Neutrophil (primary cell): ENCODE measurements around the gene SSC5D.

ENCODE experiments used
- H3K27ac ChIP-seq: fragments of 200-600 bp; sonication (generic); 2 replicates; pipeline ENCODE4 v1.5.1; 2016; ENCODE audit warnings: mild to moderate bottlenecking, moderate library complexity
- H3K27me3 ChIP-seq: fragments of 200-600 bp; sonication (generic); 2 replicates; pipeline ENCODE4 v1.6.0; 2016; ENCODE audit warnings: mild to moderate bottlenecking
- H3K36me3 ChIP-seq: fragments of 200-600 bp; sonication (generic); 2 replicates; pipeline ENCODE4 v1.5.1; 2017
- H3K4me1 ChIP-seq, 2 experiments: fragments of 200-600 bp in 1 of 2; sonication (generic) in 1 of 2; 1 replicate in 1 of 2; 2 replicates in 1 of 2; pipeline versions ENCODE4 v1.5.1 to v1.6.1; 2013 to 2016; ENCODE audit warnings: low read depth in 1 of 2, low read length in 1 of 2, mild to moderate bottlenecking in 1 of 2, moderate library complexity in 1 of 2; ENCODE audit not compliant: control insufficient read depth in 1 of 2, insufficient read depth in 1 of 2
- H3K4me3 ChIP-seq, 2 experiments: fragments of 200-600 bp in 1 of 2; sonication (generic) in 1 of 2; 1 replicate in 1 of 2; 2 replicates in 1 of 2; pipeline ENCODE4 v1.5.1; 2013 to 2016; ENCODE audit warnings: low read depth in 1 of 2, low read length in 1 of 2, mild to moderate bottlenecking in 1 of 2, moderate library complexity in 1 of 2
- H3K9me3 ChIP-seq: fragments of 200-600 bp; sonication (generic); 2 replicates; pipeline ENCODE4 v1.5.1; 2016
- TF ChIP-seq, protein P1 (sequence below): fragments of 200-600 bp; sonication (generic); IDR thresholded peaks from 2 replicates; pipeline ENCODE4 v1.5.1; 2016; ENCODE audit warnings: antibody characterized with exemption

SSC5D gene

DNA sequence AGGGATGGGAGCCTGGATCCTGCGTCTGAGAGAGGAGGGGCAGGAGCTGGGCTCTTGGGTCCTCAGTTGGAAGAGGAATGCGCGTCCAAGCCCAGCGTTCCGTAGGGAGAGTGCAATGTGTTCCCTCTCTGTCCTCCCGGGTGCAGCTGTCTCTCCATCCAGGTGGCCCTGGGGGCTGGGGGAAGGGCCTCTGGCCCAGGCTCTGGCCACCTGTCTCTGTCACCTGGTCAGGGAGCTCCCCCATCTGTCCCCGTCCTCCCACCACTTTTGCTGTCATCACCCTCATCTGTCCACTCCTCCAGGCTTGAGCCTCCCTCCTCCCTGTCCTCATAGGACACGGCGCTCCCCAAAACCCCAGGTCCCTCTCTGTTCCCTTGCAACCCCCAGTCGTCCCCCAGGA, 52.4 kb downstream of the SSC5D start:
- Histone ChIP-seq H3K9me3 (no peaks in the 10 kb centered on the region), H3K27me3 (no peaks in the 10 kb centered on the region), H3K27ac (no peak overlapping the region), H3K4me1 (no peaks in the 10 kb centered on the region), H3K36me3 (no peaks in the 10 kb centered on the region), H3K4me3 (no peak overlapping the region)
- TF ChIP-seq, protein P1, sequence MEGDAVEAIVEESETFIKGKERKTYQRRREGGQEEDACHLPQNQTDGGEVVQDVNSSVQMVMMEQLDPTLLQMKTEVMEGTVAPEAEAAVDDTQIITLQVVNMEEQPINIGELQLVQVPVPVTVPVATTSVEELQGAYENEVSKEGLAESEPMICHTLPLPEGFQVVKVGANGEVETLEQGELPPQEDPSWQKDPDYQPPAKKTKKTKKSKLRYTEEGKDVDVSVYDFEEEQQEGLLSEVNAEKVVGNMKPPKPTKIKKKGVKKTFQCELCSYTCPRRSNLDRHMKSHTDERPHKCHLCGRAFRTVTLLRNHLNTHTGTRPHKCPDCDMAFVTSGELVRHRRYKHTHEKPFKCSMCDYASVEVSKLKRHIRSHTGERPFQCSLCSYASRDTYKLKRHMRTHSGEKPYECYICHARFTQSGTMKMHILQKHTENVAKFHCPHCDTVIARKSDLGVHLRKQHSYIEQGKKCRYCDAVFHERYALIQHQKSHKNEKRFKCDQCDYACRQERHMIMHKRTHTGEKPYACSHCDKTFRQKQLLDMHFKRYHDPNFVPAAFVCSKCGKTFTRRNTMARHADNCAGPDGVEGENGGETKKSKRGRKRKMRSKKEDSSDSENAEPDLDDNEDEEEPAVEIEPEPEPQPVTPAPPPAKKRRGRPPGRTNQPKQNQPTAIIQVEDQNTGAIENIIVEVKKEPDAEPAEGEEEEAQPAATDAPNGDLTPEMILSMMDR, result no peak

DNA sequence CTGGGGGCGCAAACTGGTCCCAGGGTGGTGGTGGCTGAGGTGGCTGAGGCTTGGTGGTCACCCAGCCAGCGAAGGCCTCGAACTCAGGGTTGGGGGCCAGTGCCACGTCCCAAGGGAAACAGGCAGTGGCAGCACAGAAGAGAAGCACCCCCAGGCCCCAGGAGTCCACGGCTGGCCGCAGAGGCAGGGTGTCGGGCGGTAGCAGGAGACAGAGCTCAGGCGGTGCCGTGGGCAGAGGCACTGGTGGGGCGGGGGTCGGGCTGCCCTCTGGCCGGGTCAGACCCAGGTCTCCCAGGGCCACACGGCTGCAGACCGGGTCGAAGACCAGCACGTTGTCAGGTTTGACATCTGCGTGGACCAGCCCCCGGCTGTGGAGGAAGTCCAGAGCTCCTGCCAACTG, 52.9 kb downstream of the SSC5D start:
- TF ChIP-seq, protein P1, result no peak
- H3K4me1 ChIP-seq, result no peaks in the 10 kb centered on the region
- no peak overlapping the region for H3K4me3 ChIP-seq

DNA sequence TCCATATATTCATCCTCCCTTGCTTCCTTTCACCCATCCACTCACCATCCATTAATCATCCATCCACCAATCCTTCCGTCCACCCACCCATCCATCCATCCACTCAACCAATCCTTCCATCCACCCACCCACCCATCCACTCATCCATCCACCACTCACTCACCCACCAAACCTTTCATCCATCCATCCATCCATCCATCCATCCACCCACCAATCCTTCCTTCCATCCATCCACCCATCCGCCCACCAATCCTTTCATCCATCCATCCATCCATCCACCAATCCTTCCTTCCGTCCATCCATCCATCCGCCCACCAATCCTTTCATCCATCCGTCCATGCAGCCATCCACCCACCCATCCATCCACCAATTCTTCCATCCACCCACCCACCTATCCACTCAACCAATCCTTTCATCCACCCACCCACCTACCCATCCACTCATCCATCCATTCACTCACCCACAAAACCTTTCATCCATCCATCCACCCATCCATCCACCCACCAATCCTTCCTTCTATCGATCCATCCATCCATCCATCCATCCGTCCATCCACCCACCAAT, 54.1 kb downstream of the SSC5D start:
- H3K4me1 ChIP-seq, result no peaks in the 10 kb centered on the region

More for the DNA sequence above, 52.9 kb downstream of the SSC5D start:
- Histone ChIP-seq H3K9me3 (no peaks in the 10 kb centered on the region), H3K27me3 (peaks cover 2% of the 10 kb centered on the region), H3K36me3 (no peaks in the 10 kb centered on the region), H3K27ac (no peak overlapping the region)

DNA sequence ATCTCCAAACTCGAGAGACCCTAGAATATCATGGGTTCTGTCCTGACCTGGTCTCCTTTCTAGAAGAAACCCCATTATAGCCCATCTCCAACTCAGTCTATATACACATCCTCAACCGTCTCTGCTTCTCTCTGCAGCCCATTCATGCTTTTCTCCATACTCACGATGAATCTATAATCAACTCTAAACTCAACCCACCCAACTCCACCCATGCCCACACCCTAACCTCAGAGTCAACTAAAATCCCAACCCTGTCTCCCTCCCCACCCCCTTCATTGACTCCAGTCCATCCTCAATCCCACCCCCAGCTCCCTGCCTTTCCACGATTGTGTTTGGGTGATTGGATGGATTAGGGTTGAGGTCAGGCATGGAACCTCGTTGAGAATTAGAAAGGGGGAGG, 55.3 kb downstream of the SSC5D start:
- H3K4me1 ChIP-seq, result no peaks in the 10 kb centered on the region
- H3K27ac ChIP-seq, result no peak overlapping the region
- no peak overlapping the region for H3K4me3 ChIP-seq
- H3K36me3 ChIP-seq, result no peaks in the 10 kb centered on the region
- peaks cover 26% of the 10 kb centered on the region for H3K27me3 ChIP-seq
- TF ChIP-seq, protein P1, result no peak
- no peaks in the 10 kb centered on the region for H3K9me3 ChIP-seq

More for the DNA sequence above, 54.1 kb downstream of the SSC5D start:
- Histone ChIP-seq H3K4me3 (no peak overlapping the region), H3K36me3 (no peaks in the 10 kb centered on the region), H3K9me3 (no peaks in the 10 kb centered on the region), H3K27ac (no peak overlapping the region), H3K27me3 (peaks cover 15% of the 10 kb centered on the region)
- TF ChIP-seq, protein P1, result no peak

DNA sequence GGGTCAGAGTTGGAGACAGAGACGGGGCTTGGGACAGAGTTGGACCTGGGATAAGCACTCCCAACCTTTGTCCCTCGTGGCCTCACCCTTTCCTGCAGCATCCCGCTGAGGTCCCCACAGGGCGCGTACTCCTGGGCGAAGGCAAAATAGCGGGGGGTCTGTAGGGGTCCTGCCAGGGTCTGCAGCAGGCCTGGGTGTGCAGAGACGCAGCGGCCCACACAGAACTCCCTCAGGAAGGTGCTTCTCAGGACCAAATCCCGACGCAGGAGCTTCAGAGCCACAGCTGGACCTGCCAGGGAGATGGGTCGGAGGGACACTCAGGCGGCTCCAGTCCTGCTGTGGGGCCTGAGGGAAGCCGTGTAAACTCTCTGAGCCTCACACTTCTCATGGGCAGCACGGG, 55.8 kb downstream of the SSC5D start:
- peaks cover 28% of the 10 kb centered on the region for H3K27me3 ChIP-seq
- TF ChIP-seq, protein P1, result no peak
- no peak overlapping the region for H3K27ac ChIP-seq
- H3K9me3 ChIP-seq, result no peaks in the 10 kb centered on the region
- H3K4me3 ChIP-seq, result no peak overlapping the region
- H3K36me3 ChIP-seq, result no peaks in the 10 kb centered on the region
- H3K4me1 ChIP-seq, result no peaks in the 10 kb centered on the region
